HepG2 (cell line): ENCODE measurements around the gene GMPR. TPM values are rescaled to one million over a fixed set of nuclear protein-coding genes. Genes with fewer than 3 reads are reported as not detected.
"Not testable (repeated sequence)": the region's sequence is repeated elsewhere in the genome, so short reads cannot be mapped to it uniquely, and the experiment has no call there.

Experiments
- ATAC-seq: fragments of 200-7000 bp; cut with Tn5 transposase; 3 replicates; pipeline ENCODE4 v1.9.1; 2020; ENCODE audit warnings: mild to moderate bottlenecking, moderate library complexity
- BruUV-seq: library from RNA; stranded (reverse); fragments of 400-500 nt; replicated peaks from 2 replicates; lab custom pipeline; 2021; lab: Mats Ljungman, UMichigan
- CTCF ChIA-PET: fragments of 300-600 bp; formaldehyde crosslinking; extraction: SDS; loops from one replicate; lab custom pipeline; 2021; ENCODE audit warnings: low total read pairs, inconsistent platforms, low intra/inter-chr PET ratio; lab: Yijun Ruan, JAX
- POLR2A ChIA-PET: fragments of 350-600 bp; sonication (Branson Sonifier 250); formaldehyde crosslinking; loops from one replicate; lab custom pipeline; 2020; ENCODE audit warnings: antibody characterized with exemption, inconsistent platforms; lab: Yijun Ruan, JAX
- DNase-seq: peaks from one replicate; pipeline ENCODE4 v3.0.0-alpha.2; 2015; ENCODE audit warnings: low spot score
- FAIRE-seq: peaks from 3 replicates; lab custom pipeline; 2011; peaks lifted over from hg19 to GRCh38; lab: Jason Lieb, UNC
- H2AFZ ChIP-seq: one replicate; pipeline ENCODE4 v1.6.1; 2011; ENCODE audit warnings: low read length, inconsistent platforms
- H3K27ac ChIP-seq: fragments of 300-600 bp; 3 replicates; pipeline ENCODE4 v1.8.0; 2011; ENCODE audit warnings: mixed run types, mild to moderate bottlenecking, mixed read lengths, low read length, inconsistent platforms; ENCODE audit not compliant: insufficient read depth; ENCODE audit errors: extremely low read length
- H3K27me3 ChIP-seq, 2 experiments: fragments of 200-600 bp in 1 of 2; 2 replicates in 1 of 2; 3 replicates in 1 of 2; pipeline versions ENCODE4 v1.6.0 to v1.8.0; 2011; ENCODE audit warnings: low read length in 2 of 2, mild to moderate bottlenecking in 2 of 2, moderate library complexity in 2 of 2, inconsistent platforms in 1 of 2; ENCODE audit not compliant: insufficient read depth in 2 of 2, control insufficient read depth in 1 of 2
- H3K36me3 ChIP-seq, 2 experiments: fragments of 200-600 bp in 1 of 2; replicated peaks in 1 of 2; 2 replicates in 1 of 2; 3 replicates in 1 of 2; pipeline versions ENCODE4 v1.5.1 to v1.8.0; 2011; ENCODE audit warnings: low read length in 2 of 2, inconsistent platforms in 1 of 2; ENCODE audit not compliant: insufficient read depth in 2 of 2, control insufficient read depth in 1 of 2
- H3K4me1 ChIP-seq: 2 replicates; pipeline ENCODE4 v1.5.1; 2012; ENCODE audit warnings: low read length, inconsistent platforms; ENCODE audit not compliant: insufficient read depth
- H3K4me2 ChIP-seq: 2 replicates; pipeline ENCODE4 v1.6.0; 2011; ENCODE audit warnings: low read depth, low read length, inconsistent platforms
- H3K4me3 ChIP-seq, 3 experiments: fragments of 200-600 bp in 1 of 3; sonication (generic), shearing (Covaris generic) in 1 of 3; replicated peaks in 1 of 3; 2 replicates each; pipeline ENCODE4 v1.5.1; 2011 to 2016; ENCODE audit warnings: low read length in 3 of 3, inconsistent platforms in 2 of 3, low read depth in 2 of 3, mild to moderate bottlenecking in 2 of 3, control low read depth in 1 of 3, mixed read lengths in 1 of 3; ENCODE audit not compliant: insufficient read depth in 1 of 3
- H3K79me2 ChIP-seq: one replicate; pipeline ENCODE4 v1.6.1; 2011; ENCODE audit warnings: low read length, inconsistent platforms; ENCODE audit not compliant: insufficient read depth
- H3K9ac ChIP-seq: 2 replicates; pipeline ENCODE4 v1.6.0; 2011; ENCODE audit warnings: mild to moderate bottlenecking, low read depth, low read length, inconsistent platforms; ENCODE audit not compliant: insufficient read depth
- H3K9me3 ChIP-seq: 2 replicates; pipeline ENCODE4 v1.5.1; 2012; ENCODE audit warnings: mild to moderate bottlenecking, low read length
- H4K20me1 ChIP-seq: 2 replicates; pipeline ENCODE4 v1.6.0; 2011; ENCODE audit warnings: inconsistent platforms, mild to moderate bottlenecking, low read length, moderate library complexity; ENCODE audit not compliant: insufficient read depth
- NFYB ChIP-seq: sonication (generic); formaldehyde crosslinking; IDR thresholded peaks from 2 replicates; pipeline ENCODE4 v1.4.0; 2020; ENCODE audit warnings: missing genetic modification reagents
- NONO ChIP-seq, 2 experiments: fragments of 450-650 bp in 1 of 2; sonication (generic) in 1 of 2; formaldehyde crosslinking in 1 of 2; IDR thresholded peaks in 1 of 2; conservative IDR thresholded peaks in 1 of 2; 2 replicates each; pipeline versions ENCODE4 v1.6.1 to v1.8.0; 2017 to 2022; ENCODE audit warnings: mild to moderate bottlenecking in 1 of 2, missing genetic modification reagents in 1 of 2, moderate library complexity in 1 of 2
- WGBS: methylation state at CpG from one replicate; pipeline ENCODE4 v1.1.6; 2017; ENCODE audit warnings: low lambda C conversion rate; 5-methylcytosine and 5-hydroxymethylcytosine counted together
- in situ Hi-C: cut with HindIII; loops from 2 replicates; pipeline ENCODE4 v1.10.0; 2017; ENCODE audit warnings: low pct_unique_long_range_greater_than_20kb; ENCODE audit not compliant: extremely low pct_ligation_motif_present
- intact Hi-C: fragments of 100-400 bp; cut with micrococcal nuclease; formaldehyde crosslinking; loops from one replicate; pipeline ENCODE4 v1.10.0; 2022; ENCODE audit not compliant: unreplicated experiment
- polyA plus RNA-seq, 8 experiments: library from polyadenylated mRNA; depleted of rRNA in 3 of 8; stranded (reverse) in 7 of 8; unstranded in 1 of 8; fragments of >200 nt; fragmentation: Illumina TruSeq in 4 of 8; extraction: Trizol in 4 of 8; gene quantifications; 2 replicates each; pipeline versions ENCODE4 v1.2.1 to v1.2.3, GENCODE V29; 2011 to 2016; ENCODE audit warnings: low read depth in 4 of 8, missing spikeins in 1 of 8, mixed read lengths in 1 of 8; ENCODE audit not compliant: insufficient read depth in 1 of 8
- total RNA-seq, 5 experiments: library from RNA; depleted of rRNA; stranded (reverse); fragments of >200 nt; fragmentation: Illumina TruSeq; extraction: Trizol; gene quantifications; 2 replicates each; pipeline ENCODE4 v1.2.3, GENCODE V29; 2016; ENCODE audit warnings: low read depth in 1 of 5
- TF ChIP-seq, protein P1 (sequence below): sonication (generic); formaldehyde crosslinking; IDR thresholded peaks from 2 replicates; pipeline ENCODE4 v1.4.0; 2020; ENCODE audit warnings: missing genetic modification reagents, borderline replicate concordance

GMPR gene
- total and polyA plus RNA-seq, 2 of the 13 experiments (the other 11 are each of a cell fraction or from before 2014, with no cell fraction given) = not detected

DNA sequence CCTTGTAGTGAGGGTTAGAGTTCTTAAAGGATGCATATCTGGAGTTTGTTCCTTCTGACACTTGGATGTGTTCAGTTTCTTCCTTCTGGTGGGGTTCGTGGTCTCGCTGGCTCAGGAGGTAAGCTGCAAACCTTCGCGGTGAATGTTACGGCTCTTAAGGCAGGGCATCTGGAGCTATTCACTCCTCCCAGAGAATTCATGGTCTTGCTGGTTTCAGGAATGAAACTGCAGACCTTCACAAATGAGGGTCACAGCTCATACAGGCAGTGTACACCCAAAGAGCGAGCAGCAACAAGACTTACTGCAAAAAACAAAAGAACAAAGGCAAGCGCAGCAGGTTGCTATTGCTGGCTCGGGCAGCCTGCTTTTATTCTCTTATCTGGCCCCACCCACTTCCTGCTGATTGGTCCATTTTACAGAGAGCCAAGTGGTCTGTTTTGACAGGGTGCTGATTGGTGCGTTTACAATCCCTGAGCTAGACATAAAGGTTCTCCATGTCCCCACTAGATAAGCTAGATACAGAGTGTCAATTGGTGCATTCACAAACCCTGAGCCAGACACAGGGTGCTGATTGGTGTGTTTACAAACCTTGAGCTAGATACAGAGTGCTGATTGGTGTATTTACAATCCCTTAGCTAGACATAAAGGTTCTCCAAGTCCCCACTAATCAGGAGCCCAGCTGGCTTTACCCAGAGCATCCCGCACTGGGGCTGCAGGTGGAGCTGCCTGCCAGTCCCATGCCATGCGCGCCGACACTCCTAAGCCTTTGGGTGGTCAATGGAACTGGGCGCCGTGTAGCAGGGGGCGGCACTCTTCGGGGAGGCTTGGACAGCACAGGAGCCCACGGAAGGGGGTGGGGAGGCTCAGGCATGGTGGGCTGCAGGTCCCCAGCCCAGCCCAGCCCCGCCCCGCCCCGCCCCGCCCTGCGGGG, 12.0 kb upstream of the GMPR start:
- 77% methylated on average over 18 of the region's 23 CpGs for WGBS
- H3K4me3 ChIP-seq, POLR2A ChIA-PET, BruUV-seq, H3K36me3 ChIP-seq, DNase-seq, H3K79me2 ChIP-seq, FAIRE-seq, H4K20me1 ChIP-seq, intact Hi-C loops, H2AFZ ChIP-seq, H3K4me1 ChIP-seq, H3K4me2 ChIP-seq, ATAC-seq, in situ Hi-C loops, H3K9ac ChIP-seq, CTCF ChIA-PET, H3K27ac ChIP-seq, H3K9me3 ChIP-seq: not testable (repeated sequence)
- peak; percentile 29; the same call in 1 of the 2 replicates for TF ChIP-seq NFYB (CRISPR knock-in tag)
- H3K27me3 ChIP-seq = peaks cover 0 to 47% of the 10 kb centered on the region in 2 experiments; a peak in 3 of 5 replicates

- WGBS = 74% methylated on average over 22 of the region's 32 CpGs
- in situ Hi-C loops (no loop called here), intact Hi-C loops (no loop called here)
- POLR2A ChIA-PET = no interaction called here
- H3K4me2 ChIP-seq = no peak overlapping the region
- H2AFZ ChIP-seq = no peak overlapping the region
- no peaks in the 10 kb centered on the region for H3K36me3 ChIP-seq
- H3K27ac ChIP-seq = no peak overlapping the region
- H3K9me3 ChIP-seq = no peaks in the 10 kb centered on the region
- no peak for ATAC-seq
- peaks cover 0 to 48% of the 10 kb centered on the region in 2 experiments; a peak in 3 of 5 replicates for H3K27me3 ChIP-seq
- no peaks in the 10 kb centered on the region for H3K4me1 ChIP-seq
- no peak overlapping the region for H3K9ac ChIP-seq
- BruUV-seq = no TSS peak
- H3K79me2 ChIP-seq = no peaks in the 10 kb centered on the region
- CTCF ChIA-PET = no interaction called here
- TF ChIP-seq, protein P1, sequence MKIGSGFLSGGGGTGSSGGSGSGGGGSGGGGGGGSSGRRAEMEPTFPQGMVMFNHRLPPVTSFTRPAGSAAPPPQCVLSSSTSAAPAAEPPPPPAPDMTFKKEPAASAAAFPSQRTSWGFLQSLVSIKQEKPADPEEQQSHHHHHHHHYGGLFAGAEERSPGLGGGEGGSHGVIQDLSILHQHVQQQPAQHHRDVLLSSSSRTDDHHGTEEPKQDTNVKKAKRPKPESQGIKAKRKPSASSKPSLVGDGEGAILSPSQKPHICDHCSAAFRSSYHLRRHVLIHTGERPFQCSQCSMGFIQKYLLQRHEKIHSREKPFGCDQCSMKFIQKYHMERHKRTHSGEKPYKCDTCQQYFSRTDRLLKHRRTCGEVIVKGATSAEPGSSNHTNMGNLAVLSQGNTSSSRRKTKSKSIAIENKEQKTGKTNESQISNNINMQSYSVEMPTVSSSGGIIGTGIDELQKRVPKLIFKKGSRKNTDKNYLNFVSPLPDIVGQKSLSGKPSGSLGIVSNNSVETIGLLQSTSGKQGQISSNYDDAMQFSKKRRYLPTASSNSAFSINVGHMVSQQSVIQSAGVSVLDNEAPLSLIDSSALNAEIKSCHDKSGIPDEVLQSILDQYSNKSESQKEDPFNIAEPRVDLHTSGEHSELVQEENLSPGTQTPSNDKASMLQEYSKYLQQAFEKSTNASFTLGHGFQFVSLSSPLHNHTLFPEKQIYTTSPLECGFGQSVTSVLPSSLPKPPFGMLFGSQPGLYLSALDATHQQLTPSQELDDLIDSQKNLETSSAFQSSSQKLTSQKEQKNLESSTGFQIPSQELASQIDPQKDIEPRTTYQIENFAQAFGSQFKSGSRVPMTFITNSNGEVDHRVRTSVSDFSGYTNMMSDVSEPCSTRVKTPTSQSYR (CRISPR knock-in tag) = no peak
- TF ChIP-seq NONO (IDR thresholded peaks at IDR 0.05) (no peak), NONO (CRISPR knock-in tag; conservative IDR thresholded peaks at IDR 0.05) (no peak)
- no peak for DNase-seq
- H3K4me3 ChIP-seq = no peak overlapping the region
- FAIRE-seq = no peak
- H4K20me1 ChIP-seq = no peaks in the 10 kb centered on the region
Measured at GRCh38 chr6:16227048-16227562, 11.3 kb upstream of the GMPR start.
